Cardiac septum (tissue), 1 donor: ENCODE data around the gene CTSC. TPM values are rescaled to one million over a fixed set of nuclear protein-coding genes. Genes with fewer than 3 reads are reported as not detected.

Source experiments
- total RNA-seq: library from RNA; stranded (reverse); fragmentation: NEBNext Ultra II Directional; extraction: Animal tissue kit (Norgen Biotek cat#: 25700); gene quantifications from one replicate; pipeline ENCODE4 v1.2.1, GENCODE V29; 2021
- donor health status: DM: no; HTN: no; CAD: no.

Gene CTSC
- total RNA-seq, 1 donor from 2014 or later: 19.3 TPM

Other genes with a start within 250 kb of the CTSC start
- 0.22 TPM for gene RAB38, start 162.3 kb downstream of the CTSC start, total RNA-seq